HG03439 (cell line): Measurements from ENCODE around the gene ACE2.
"Not testable (repeated sequence)": the region's sequence is repeated elsewhere in the genome, so short reads cannot be mapped to it uniquely, and the experiment has no call there.

Experiments used
- ATAC-seq: cut with Tn5 transposase; IDR thresholded peaks from one replicate; pipeline ENCODE4 v1.9.1; 2021; ENCODE audit warnings: mild to moderate bottlenecking, moderate library complexity; ENCODE audit not compliant: unreplicated experiment

The ACE2 gene

GRCh38 chrX:15600745-15601144 lies at the start of gene ACE2:
Gene ACE2 (minus strand): TSS chrX:15600960. CDS start chrX:15600911, 49 bp downstream.
- ATAC-seq, result no peak

GRCh38 chrX:15647510-15647909 lies 46.8 kb upstream of the ACE2 start:
- not testable (repeated sequence) for ATAC-seq

GRCh38 chrX:15646543-15646942 lies 45.8 kb upstream of the ACE2 start:
- no peak for ATAC-seq

- no peak for ATAC-seq
Measured at GRCh38 chrX:15646031-15646430, 45.3 kb upstream of the ACE2 start.

- no peak for ATAC-seq
Measured at GRCh38 chrX:15645266-15645665, 44.5 kb upstream of the ACE2 start.

- ATAC-seq, result no peak
Measured at GRCh38 chrX:15644560-15644872, 43.8 kb upstream of the ACE2 start.

- ATAC-seq, result no peak
Measured at GRCh38 chrX:15643786-15644559, 43.2 kb upstream of the ACE2 start.

GRCh38 chrX:15631637-15632036 lies 30.9 kb upstream of the ACE2 start:
- ATAC-seq, result no peak

- no peak for ATAC-seq
Measured at GRCh38 chrX:15623054-15623453, 22.3 kb upstream of the ACE2 start.

- ATAC-seq, result no peak
Measured at GRCh38 chrX:15619053-15619755, 18.4 kb upstream of the ACE2 start.

- no peak for ATAC-seq
Measured at GRCh38 chrX:15617111-15617510, 16.4 kb upstream of the ACE2 start.

GRCh38 chrX:15616531-15616930 lies 15.8 kb upstream of the ACE2 start:
- ATAC-seq, result no peak

- ATAC-seq, result no peak
Measured at GRCh38 chrX:15607067-15607466, 6.3 kb upstream of the ACE2 start.

GRCh38 chrX:15606136-15606535 lies 5.4 kb upstream of the ACE2 start:
- no peak for ATAC-seq

- ATAC-seq, result no peak
Measured at GRCh38 chrX:15605226-15605625, 4.5 kb upstream of the ACE2 start.

GRCh38 chrX:15602761-15603160 lies 2.0 kb upstream of the ACE2 start:
- no peak for ATAC-seq

- ATAC-seq, result no peak
Measured at GRCh38 chrX:15601932-15602331, 1.2 kb upstream of the ACE2 start.

- ATAC-seq, result no peak
Measured at GRCh38 chrX:15600049-15600448, 711 bp downstream of the ACE2 start.

- no peak for ATAC-seq
Measured at GRCh38 chrX:15599461-15599860, 1.3 kb downstream of the ACE2 start.

GRCh38 chrX:15598026-15598425 lies 2.7 kb downstream of the ACE2 start:
- ATAC-seq, result no peak

GRCh38 chrX:15594371-15594770 lies 6.4 kb downstream of the ACE2 start:
- ATAC-seq, result no peak
